H1 (cell line): ENCODE data around the gene WASL. TPM values are rescaled to one million over a fixed set of nuclear protein-coding genes. Genes with fewer than 3 reads are reported as not detected.

Source experiments
- CTCF ChIA-PET: fragments of 300-600 bp; sonication (Branson Sonifier 250); formaldehyde crosslinking; loops from one replicate; lab custom pipeline; 2021; ENCODE audit not compliant: partially characterized antibody; lab: Charles Lee
- POLR2A ChIA-PET: fragments of 300-600 bp; sonication (Branson Sonifier 250); formaldehyde crosslinking; loops from one replicate; lab custom pipeline; 2021; ENCODE audit warnings: inconsistent platforms; ENCODE audit not compliant: partially characterized antibody; lab: Charles Lee
- DNase-seq, 2 experiments: peaks; one replicate each; pipeline versions ENCODE4 v3.0.0 to v3.0.0-alpha.2; 2010 to 2022; ENCODE audit warnings: low spot score in 2 of 2, low read depth in 1 of 2, mixed read lengths in 1 of 2
- FAIRE-seq: peaks from 2 replicates; lab custom pipeline; 2011; peaks lifted over from hg19 to GRCh38; lab: Jason Lieb, UNC
- H2AFZ ChIP-seq: 2 replicates; pipeline ENCODE4 v1.8.1; 2012; ENCODE audit warnings: low read length, inconsistent platforms
- H2AK5ac ChIP-seq: 2 replicates; pipeline ENCODE4 v1.6.1; 2013; ENCODE audit warnings: low read depth, low read length
- H2BK120ac ChIP-seq: replicated peaks from 2 replicates; pipeline ENCODE3; 2013; ENCODE audit warnings: low read depth, low read length, inconsistent platforms
- H2BK12ac ChIP-seq: 2 replicates; pipeline ENCODE4 v1.6.1; 2013; ENCODE audit warnings: low read depth, low read length
- H2BK15ac ChIP-seq: 2 replicates; pipeline ENCODE4 v1.6.1; 2013; ENCODE audit warnings: low read length
- H2BK20ac ChIP-seq: 2 replicates; pipeline ENCODE4 v1.6.1; 2013; ENCODE audit warnings: low read length
- H2BK5ac ChIP-seq: 2 replicates; pipeline ENCODE4 v1.6.1; 2013; ENCODE audit warnings: low read depth, low read length
- H3K14ac ChIP-seq: 2 replicates; pipeline ENCODE4 v1.6.1; 2013; ENCODE audit warnings: inconsistent platforms; ENCODE audit not compliant: insufficient read length
- H3K18ac ChIP-seq: 2 replicates; pipeline ENCODE4 v1.6.1; 2013; ENCODE audit warnings: low read length; ENCODE audit errors: extremely low read depth
- H3K23ac ChIP-seq: 2 replicates; pipeline ENCODE4 v1.6.1; 2013; ENCODE audit warnings: inconsistent platforms; ENCODE audit not compliant: insufficient read length
- H3K23me2 ChIP-seq: 2 replicates; pipeline ENCODE4 v1.6.1; 2013; ENCODE audit warnings: low read depth, low read length
- H3K27ac ChIP-seq: 2 replicates; pipeline ENCODE4 v1.6.1; 2011; ENCODE audit warnings: low read depth, low read length, inconsistent platforms
- H3K27me3 ChIP-seq, 4 experiments: replicated peaks in 1 of 4; 1 replicate in 1 of 4; 2 replicates in 3 of 4; pipeline versions ENCODE4 v1.6.1 to v1.8.1; 2011 to 2013; ENCODE audit warnings: low read length in 3 of 4, mild to moderate bottlenecking in 3 of 4, inconsistent platforms in 2 of 4, mixed read lengths in 2 of 4, moderate library complexity in 1 of 4; ENCODE audit not compliant: control insufficient read depth in 3 of 4, insufficient read depth in 3 of 4; ENCODE audit errors: extremely low read depth in 1 of 4
- H3K36me3 ChIP-seq, 4 experiments: 2 replicates each; pipeline versions ENCODE4 v1.6.1 to v1.8.1; 2011 to 2013; ENCODE audit warnings: mild to moderate bottlenecking in 4 of 4, low read length in 3 of 4, moderate library complexity in 2 of 4, control low read depth in 1 of 4, inconsistent platforms in 1 of 4; ENCODE audit not compliant: insufficient read depth in 4 of 4, control insufficient read depth in 2 of 4
- H3K4ac ChIP-seq: replicated peaks from 2 replicates; pipeline ENCODE3; 2013; ENCODE audit warnings: low read length, low read depth, mixed read lengths, inconsistent platforms; ENCODE audit not compliant: insufficient read length
- H3K4me1 ChIP-seq, 4 experiments: replicated peaks in 1 of 4; 1 replicate in 1 of 4; 2 replicates in 3 of 4; pipeline versions ENCODE4 v1.6.1 to v1.8.1; 2011 to 2013; ENCODE audit warnings: low read length in 3 of 4, inconsistent platforms in 2 of 4, mixed read lengths in 1 of 4; ENCODE audit not compliant: insufficient read depth in 4 of 4, control insufficient read depth in 3 of 4
- H3K4me2 ChIP-seq, 2 experiments: 2 replicates each; pipeline versions ENCODE4 v1.6.1 to v1.8.1; 2011 to 2013; ENCODE audit warnings: low read depth in 2 of 2, low read length in 2 of 2, control low read depth in 1 of 2, inconsistent platforms in 1 of 2, mild to moderate bottlenecking in 1 of 2; ENCODE audit not compliant: insufficient read depth in 1 of 2
- H3K4me3 ChIP-seq, 4 experiments: fragments of 200-600, 300-600 bp in 1 of 4; sonication (generic), shearing (Covaris generic), sonication (Bioruptor Twin) in 1 of 4; 2 replicates each; pipeline versions ENCODE4 v1.5.1 to v1.8.1; 2011 to 2016; ENCODE audit warnings: low read length in 4 of 4, low read depth in 3 of 4, control low read depth in 2 of 4, inconsistent platforms in 2 of 4, mild to moderate bottlenecking in 2 of 4, mixed read lengths in 1 of 4, moderate library complexity in 1 of 4; ENCODE audit not compliant: insufficient read depth in 2 of 4; ENCODE audit errors: extremely low read depth in 1 of 4
- H3K56ac ChIP-seq: replicated peaks from 2 replicates; pipeline ENCODE3; 2013; ENCODE audit warnings: low read depth, mild to moderate bottlenecking, mixed read lengths, low read length, inconsistent platforms; ENCODE audit not compliant: insufficient read length
- H3K79me1 ChIP-seq: 2 replicates; pipeline ENCODE4 v1.6.1; 2013; ENCODE audit warnings: low read depth, low read length, control low read depth
- H3K79me2 ChIP-seq, 2 experiments: 2 replicates each; pipeline versions ENCODE4 v1.6.1 to v1.8.1; 2012 to 2013; ENCODE audit warnings: low read length in 2 of 2, mild to moderate bottlenecking in 2 of 2, inconsistent platforms in 1 of 2; ENCODE audit not compliant: insufficient read depth in 2 of 2, control insufficient read depth in 1 of 2
- H3K9ac ChIP-seq, 4 experiments: replicated peaks in 1 of 4; 1 replicate in 1 of 4; 2 replicates in 3 of 4; pipeline versions ENCODE4 v1.6.1 to v1.8.1; 2011 to 2013; ENCODE audit warnings: low read depth in 3 of 4, low read length in 3 of 4, control low read depth in 2 of 4, mild to moderate bottlenecking in 2 of 4, moderate library complexity in 2 of 4, inconsistent platforms in 1 of 4; ENCODE audit errors: extremely low read depth in 1 of 4
- H3K9me3 ChIP-seq, 2 experiments: 2 replicates each; pipeline versions ENCODE4 v1.6.1 to v1.8.1; 2012 to 2013; ENCODE audit warnings: mild to moderate bottlenecking in 2 of 2, moderate library complexity in 2 of 2, control low read depth in 1 of 2, inconsistent platforms in 1 of 2, low read depth in 1 of 2, low read length in 1 of 2, mixed read lengths in 1 of 2; ENCODE audit not compliant: insufficient read depth in 2 of 2
- H4K20me1 ChIP-seq, 2 experiments: replicated peaks in 1 of 2; 2 replicates each; pipeline versions ENCODE3 to v1.8.1; 2011 to 2013; ENCODE audit warnings: inconsistent platforms in 2 of 2, low read length in 2 of 2, mild to moderate bottlenecking in 1 of 2; ENCODE audit not compliant: insufficient read depth in 2 of 2, control insufficient read depth in 1 of 2
- H4K5ac ChIP-seq: 2 replicates; pipeline ENCODE4 v1.6.1; 2013; ENCODE audit warnings: low read length, low read depth, mixed read lengths, inconsistent platforms; ENCODE audit not compliant: insufficient read length
- H4K8ac ChIP-seq: 2 replicates; pipeline ENCODE4 v1.8.0; 2013; ENCODE audit warnings: mild to moderate bottlenecking, moderate library complexity, low read length, inconsistent platforms; ENCODE audit not compliant: insufficient read depth; ENCODE audit errors: extremely low read depth
- H4K91ac ChIP-seq: replicated peaks from 2 replicates; pipeline ENCODE3; 2013; ENCODE audit warnings: low read length, mixed read lengths, inconsistent platforms; ENCODE audit not compliant: insufficient read length
- ATF2 ChIP-seq: IDR thresholded peaks from 2 replicates; pipeline ENCODE4 v1.6.1; 2012; ENCODE audit warnings: low read length, inconsistent platforms
- BCL11A ChIP-seq, 2 experiments: IDR thresholded peaks; one replicate each; pipeline ENCODE4 v1.6.1; 2011; ENCODE audit warnings: low read depth in 2 of 2, low read length in 2 of 2, mild to moderate bottlenecking in 2 of 2
- CBX5 ChIP-seq: fragments of 300-800, 300-1000 bp; sonication (generic); IDR thresholded peaks from 2 replicates; pipeline ENCODE4 v1.7.1; 2016; ENCODE audit warnings: antibody characterized with exemption, low read length, low read depth
- CHD2 ChIP-seq: IDR thresholded peaks from 2 replicates; pipeline ENCODE4 v1.6.1; 2012; ENCODE audit warnings: low read length, improper control_type of control experiment
- GABPA ChIP-seq: IDR thresholded peaks from 2 replicates; pipeline ENCODE4 v1.6.1; 2011; ENCODE audit warnings: mild to moderate bottlenecking, low read length, moderate library complexity, borderline replicate concordance; ENCODE audit not compliant: insufficient read depth
- KDM4A ChIP-seq: IDR thresholded peaks from one replicate; pipeline ENCODE4 v1.7.1; 2012; ENCODE audit warnings: low read depth, mild to moderate bottlenecking, moderate library complexity, low read length, inconsistent platforms; ENCODE audit not compliant: severe bottlenecking
- MAFK ChIP-seq: IDR thresholded peaks from 2 replicates; pipeline ENCODE4 v1.6.1; 2012; ENCODE audit warnings: low read depth, mild to moderate bottlenecking, improper control_type of control experiment, low read length
- RNF2 ChIP-seq: fragments of 200-900, 300-1000 bp; sonication (generic); IDR thresholded peaks from 2 replicates; pipeline ENCODE4 v1.7.1; 2016; ENCODE audit warnings: borderline replicate concordance, low read depth, mild to moderate bottlenecking, antibody characterized with exemption, low read length; ENCODE audit not compliant: poor library complexity, severe bottlenecking; ENCODE audit errors: missing control alignments
- SIX5 ChIP-seq: IDR thresholded peaks from 2 replicates; pipeline ENCODE4 v1.6.1; 2011; ENCODE audit warnings: mild to moderate bottlenecking, low read depth, low read length
- SP4 ChIP-seq: IDR thresholded peaks from 2 replicates; pipeline ENCODE4 v1.6.1; 2012; ENCODE audit warnings: low read length, inconsistent platforms
- WGBS, 2 experiments: shearing (Covaris generic) in 1 of 2; methylation state at CpG; one replicate each; pipeline versions ENCODE4 v1.1.6 to v1.1.7; 2013 to 2015; ENCODE audit warnings: low lambda C conversion rate in 2 of 2, mixed read lengths in 2 of 2, inconsistent platforms in 1 of 2, low coverage in 1 of 2, missing lambda C conversion rate in 1 of 2; ENCODE audit not compliant: insufficient replicate concordance in 2 of 2, insufficient coverage in 1 of 2, insufficient read length in 1 of 2; ENCODE audit errors: extremely low coverage in 1 of 2, missing lambda C conversion rate in 1 of 2; 5-methylcytosine and 5-hydroxymethylcytosine counted together
- polyA plus RNA-seq, 7 experiments: library from polyadenylated mRNA; depleted of rRNA in 3 of 7; stranded (reverse) in 5 of 7; unstranded in 2 of 7; fragments of >200 nt in 5 of 7; fragments of 200-250 nt in 2 of 7; gene quantifications; 1 replicate in 5 of 7; 2 replicates in 1 of 7; 4 replicates in 1 of 7; pipeline versions ENCODE4 v1.2.1 to v1.2.3, GENCODE V29; 2011 to 2013; ENCODE audit warnings: missing spikeins in 2 of 7, mixed read lengths in 2 of 7
- total RNA-seq: library from RNA; stranded (reverse); fragmentation: NEBNext Ultra II Directional; extraction: Animal tissue kit (Norgen Biotek cat#: 25700); gene quantifications from 2 replicates; pipeline ENCODE4 v1.2.1, GENCODE V29; 2021

The WASL gene
- total and polyA plus RNA-seq, 2 of the 8 experiments (the other 6 are each of a cell fraction or from before 2014, with no cell fraction given): 7.7 to 38.9 TPM

GRCh38 chr7:123735539-123735938 lies 13.3 kb downstream of the WASL start:
- Histone ChIP-seq H3K79me1 (no peaks in the 10 kb centered on the region; the same call in 1 of the 2 replicates), H3K56ac (no peak overlapping the region), H2AK5ac (no peak overlapping the region), H2BK12ac (no peak overlapping the region), H2AFZ (no peak overlapping the region), H3K9me3 (no peaks in the 10 kb centered on the region), H3K27ac (no peak overlapping the region), H3K4me1 (no peaks in the 10 kb centered on the region), H2BK15ac (no peak overlapping the region), H4K5ac (no peak overlapping the region), H3K4ac (no peak overlapping the region), H3K79me2 (peaks cover 12 to 100% of the 10 kb centered on the region in 2 experiments), H3K18ac (no peak overlapping the region), H4K8ac (no peak overlapping the region), H4K91ac (no peak overlapping the region), H3K4me2 (no peak overlapping the region), H3K4me3 (no peak overlapping the region), H2BK20ac (no peak overlapping the region), H3K27me3 (no peaks in the 10 kb centered on the region), H3K23me2 (no peaks in the 10 kb centered on the region), H2BK5ac (no peak overlapping the region), H3K14ac (no peak overlapping the region), H3K36me3 (no peaks in the 10 kb centered on the region), H3K9ac (no peak overlapping the region), H3K23ac (no peak overlapping the region), H2BK120ac (no peak overlapping the region), H4K20me1 (peaks cover 0 to 6% of the 10 kb centered on the region in 2 experiments)
- 88% methylated on average over 5 of the region's 5 CpGs; no CpG with 5 or more reads in 1 of the 2 experiments for WGBS, 2 experiments
- ChIA-PET POLR2A (interaction anchor here (0.7 kb wide), 1 partner anchor 15 kb away, joined by 3 read pairs; no protein-coding TSS in a partner anchor), CTCF (interaction anchor here (1.3 to 2.6 kb wide), 2 partner anchors 10 to 13 kb away, joined by 4 to 6 read pairs; partner anchors contain the start of gene WASL)
- DNase-seq (no peak), FAIRE-seq (no peak)
- TF ChIP-seq SP4 (no peak), CHD2 (no peak), RNF2 (no peak), GABPA (no peak), ATF2 (no peak), MAFK (no peak), SIX5 (no peak), CBX5 (no peak), KDM4A (no peak), BCL11A (IDR thresholded peaks at IDR 0.05; ENCODE audit: low read depth in 2 of 2, low read length in 2 of 2) (no peak)
